Measurements from ENCODE around the gene ALDH3A1.

DNA sequence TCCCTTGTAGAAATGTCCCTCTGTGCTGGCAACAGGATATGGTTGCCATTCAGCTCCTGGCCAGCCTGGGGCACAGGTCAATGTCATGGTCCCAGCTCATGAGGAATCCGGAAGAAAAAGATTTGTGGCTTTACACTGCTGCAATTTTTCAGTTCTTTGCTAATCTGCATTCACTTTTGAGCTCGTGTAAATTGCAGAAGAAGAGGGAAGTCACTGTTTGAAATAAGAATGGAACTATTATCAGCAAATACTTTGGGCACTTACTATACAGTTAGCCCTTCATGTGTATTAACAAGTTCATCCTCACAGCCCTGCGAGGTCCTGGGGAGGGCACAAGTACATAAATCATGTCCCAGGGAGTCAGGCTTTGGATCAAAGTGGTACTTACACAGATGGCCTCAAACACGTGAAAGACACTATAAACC lies 45.9 kb downstream of the ALDH3A1 start:
- TF ChIP-seq, protein P1, sequence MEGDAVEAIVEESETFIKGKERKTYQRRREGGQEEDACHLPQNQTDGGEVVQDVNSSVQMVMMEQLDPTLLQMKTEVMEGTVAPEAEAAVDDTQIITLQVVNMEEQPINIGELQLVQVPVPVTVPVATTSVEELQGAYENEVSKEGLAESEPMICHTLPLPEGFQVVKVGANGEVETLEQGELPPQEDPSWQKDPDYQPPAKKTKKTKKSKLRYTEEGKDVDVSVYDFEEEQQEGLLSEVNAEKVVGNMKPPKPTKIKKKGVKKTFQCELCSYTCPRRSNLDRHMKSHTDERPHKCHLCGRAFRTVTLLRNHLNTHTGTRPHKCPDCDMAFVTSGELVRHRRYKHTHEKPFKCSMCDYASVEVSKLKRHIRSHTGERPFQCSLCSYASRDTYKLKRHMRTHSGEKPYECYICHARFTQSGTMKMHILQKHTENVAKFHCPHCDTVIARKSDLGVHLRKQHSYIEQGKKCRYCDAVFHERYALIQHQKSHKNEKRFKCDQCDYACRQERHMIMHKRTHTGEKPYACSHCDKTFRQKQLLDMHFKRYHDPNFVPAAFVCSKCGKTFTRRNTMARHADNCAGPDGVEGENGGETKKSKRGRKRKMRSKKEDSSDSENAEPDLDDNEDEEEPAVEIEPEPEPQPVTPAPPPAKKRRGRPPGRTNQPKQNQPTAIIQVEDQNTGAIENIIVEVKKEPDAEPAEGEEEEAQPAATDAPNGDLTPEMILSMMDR (IDR thresholded peaks at IDR 0.05), result no peak
- TF ChIP-seq POLR2AphosphoS5 (IDR thresholded peaks at IDR 0.05), result no peak
- no peak for TF ChIP-seq POLR2A (IDR thresholded peaks at IDR 0.05)
- no peak for TF ChIP-seq EP300 (IDR thresholded peaks at IDR 0.05)

Measured in suprapubic skin (tissue), 4 donors.